Stimulated activated CD4-positive, alpha-beta T cell treated with anti-CD3 and anti-CD28 coated beads, Interleukin-4, amount 100 ng/mL, for 24 hours (primary cell): ENCODE data around the gene GSG1L2.

Experiments used
- DNase-seq: peaks from one replicate; pipeline ENCODE4 v3.0.0-alpha.2; 2020

The GSG1L2 gene

GRCh38 chr17:9824797-9825338 lies 3.0 kb upstream of the GSG1L2 start:
- no peak for DNase-seq

- DNase-seq: no peak
Measured at GRCh38 chr17:9824094-9824493, 2.2 kb upstream of the GSG1L2 start.

GRCh38 chr17:9820448-9820847 lies 1.4 kb downstream of the GSG1L2 start:
- no peak for DNase-seq

- DNase-seq: no peak
Measured at GRCh38 chr17:9818760-9819159, 3.1 kb downstream of the GSG1L2 start.

GRCh38 chr17:9817086-9817485 lies 4.8 kb downstream of the GSG1L2 start:
- no peak for DNase-seq

GRCh38 chr17:9816472-9816871 lies 5.4 kb downstream of the GSG1L2 start:
- DNase-seq: no peak

GRCh38 chr17:9814337-9814945 lies 7.4 kb downstream of the GSG1L2 start:
- no peak for DNase-seq

GRCh38 chr17:9813166-9813565 lies 8.7 kb downstream of the GSG1L2 start:
- DNase-seq: no peak

GRCh38 chr17:9811537-9811936 lies 10.3 kb downstream of the GSG1L2 start:
- DNase-seq: no peak

GRCh38 chr17:9811086-9811485 lies 10.8 kb downstream of the GSG1L2 start:
- no peak for DNase-seq

GRCh38 chr17:9810100-9810949 lies 11.6 kb downstream of the GSG1L2 start:
- DNase-seq: no peak

- DNase-seq: no peak
Measured at GRCh38 chr17:9809409-9809808, 12.5 kb downstream of the GSG1L2 start.

- DNase-seq: no peak
Measured at GRCh38 chr17:9806699-9807098, 15.2 kb downstream of the GSG1L2 start.

GRCh38 chr17:9805769-9806168 lies 16.1 kb downstream of the GSG1L2 start:
- DNase-seq: no peak

- no peak for DNase-seq
Measured at GRCh38 chr17:9802697-9803096, 19.2 kb downstream of the GSG1L2 start.

- DNase-seq: no peak
Measured at GRCh38 chr17:9802294-9802693, 19.6 kb downstream of the GSG1L2 start.

GRCh38 chr17:9801505-9801904 lies 20.4 kb downstream of the GSG1L2 start:
- no peak for DNase-seq

- no peak for DNase-seq
Measured at GRCh38 chr17:9798724-9799123, 23.2 kb downstream of the GSG1L2 start.

- no peak for DNase-seq
Measured at GRCh38 chr17:9798008-9798407, 23.9 kb downstream of the GSG1L2 start.

GRCh38 chr17:9792181-9792840 lies 29.6 kb downstream of the GSG1L2 start:
- no peak for DNase-seq

- DNase-seq: no peak
Measured at GRCh38 chr17:9790889-9791876, 30.7 kb downstream of the GSG1L2 start, which contains the start of gene DHRS7C. TSS of gene DHRS7C (minus strand) at chr17:9791592. CDS start at chr17:9791284, 308 bp downstream.

GRCh38 chr17:9790316-9790715 lies 31.6 kb downstream of the GSG1L2 start:
- no peak for DNase-seq
